ENCODE results near the gene TTC1.
"Not testable (repeated sequence)": the region's sequence is repeated elsewhere in the genome, so short reads cannot be mapped to it uniquely, and the experiment has no call there.

Gene TTC1

DNA sequence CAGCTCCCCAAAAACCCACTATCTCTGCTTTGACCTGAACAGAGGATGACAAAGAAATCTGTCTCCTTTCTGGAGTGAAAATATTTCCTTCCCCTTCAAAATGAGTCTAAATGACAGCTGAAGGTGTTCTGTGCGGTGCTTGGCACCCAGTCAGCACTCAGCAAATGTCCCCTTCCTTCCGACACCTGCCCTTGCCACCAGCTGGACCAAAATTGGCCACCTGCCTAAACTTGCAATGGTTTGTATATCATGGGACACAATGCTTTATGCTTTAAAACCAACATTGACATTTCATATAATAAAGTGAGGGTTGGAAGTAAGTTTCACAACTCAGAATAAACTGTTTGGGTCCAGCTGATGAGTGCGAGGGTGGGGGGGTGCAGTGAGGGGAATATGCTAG, 7.5 kb upstream of the TTC1 start:
- no peak for DNase-seq

DNA sequence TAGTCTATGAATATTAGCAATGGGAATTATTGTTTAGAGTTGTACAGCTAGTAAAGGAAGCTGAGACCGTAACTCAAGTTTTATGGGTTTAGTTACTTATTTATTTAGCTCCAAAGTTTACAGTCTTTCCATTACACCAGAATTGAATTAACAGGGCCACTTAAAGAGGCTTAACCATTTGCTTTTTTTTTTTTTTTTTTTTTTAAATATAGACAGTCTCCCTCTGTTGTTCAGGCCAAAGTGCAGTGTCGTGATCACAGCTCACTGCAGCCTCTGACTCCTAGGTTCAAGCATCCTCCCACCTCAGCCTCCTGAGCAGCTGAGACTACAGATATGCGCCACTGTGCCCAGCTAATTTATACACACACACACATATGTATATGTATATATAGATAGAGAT, 1.4 kb upstream of the TTC1 start:
- no peak for DNase-seq

DNA sequence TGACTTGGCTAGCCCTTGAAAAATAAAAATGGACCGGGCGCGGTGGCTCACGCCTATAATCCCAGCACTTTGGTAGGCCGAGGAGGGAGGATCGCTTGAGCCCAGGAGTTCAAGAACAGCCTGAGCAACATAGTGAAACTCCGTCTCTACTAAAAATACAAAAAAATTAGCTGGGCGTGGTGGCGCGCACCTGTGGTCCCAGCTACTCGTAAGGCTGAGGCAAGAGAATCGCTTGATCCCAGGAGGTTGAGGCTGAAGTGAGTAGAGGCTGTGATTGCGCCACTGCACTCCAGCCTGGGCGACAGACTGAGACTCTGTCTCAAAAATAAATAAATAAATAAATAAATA, 436 bp upstream of the TTC1 start:
- not testable (repeated sequence) for DNase-seq

DNA sequence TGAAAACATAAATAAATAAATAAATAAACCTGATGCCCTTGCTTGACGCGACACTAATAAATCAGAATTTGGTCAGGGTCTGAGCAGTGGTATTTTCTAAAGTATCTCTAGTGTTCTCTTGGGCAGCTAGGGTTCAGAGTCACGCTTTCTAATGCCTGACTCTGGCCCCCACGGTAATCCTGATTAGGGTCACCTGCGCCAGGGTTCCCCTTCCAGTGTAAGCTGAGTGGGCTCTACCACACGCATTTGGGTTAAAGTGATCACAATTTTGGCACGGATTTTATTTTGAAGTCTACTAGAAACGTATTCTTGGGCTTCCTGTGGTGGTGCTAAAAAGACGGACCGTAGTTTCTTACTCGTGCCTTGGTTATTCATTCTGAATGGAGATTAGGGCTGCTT, 651 bp downstream of the TTC1 start:
- no peak for DNase-seq

DNA sequence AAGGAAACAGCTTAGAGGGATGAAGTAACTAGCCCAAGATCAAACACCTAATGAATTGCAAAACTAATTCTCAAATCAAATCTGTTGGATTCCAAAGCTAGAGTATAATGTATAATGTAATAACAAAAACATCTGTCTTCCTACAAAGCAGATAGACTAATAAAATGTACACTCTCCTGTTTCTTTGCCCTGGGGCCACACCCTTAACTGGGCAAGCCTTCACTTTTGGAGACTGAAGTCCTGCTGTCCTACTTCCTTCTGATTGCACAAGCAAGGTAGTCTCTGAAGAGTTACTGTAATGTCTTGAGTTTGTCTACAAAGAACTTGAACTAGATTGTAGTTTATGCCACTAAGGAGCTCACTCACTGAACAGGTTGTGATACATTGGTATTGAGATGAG, 2.5 kb downstream of the TTC1 start:
- no peak for DNase-seq

DNA sequence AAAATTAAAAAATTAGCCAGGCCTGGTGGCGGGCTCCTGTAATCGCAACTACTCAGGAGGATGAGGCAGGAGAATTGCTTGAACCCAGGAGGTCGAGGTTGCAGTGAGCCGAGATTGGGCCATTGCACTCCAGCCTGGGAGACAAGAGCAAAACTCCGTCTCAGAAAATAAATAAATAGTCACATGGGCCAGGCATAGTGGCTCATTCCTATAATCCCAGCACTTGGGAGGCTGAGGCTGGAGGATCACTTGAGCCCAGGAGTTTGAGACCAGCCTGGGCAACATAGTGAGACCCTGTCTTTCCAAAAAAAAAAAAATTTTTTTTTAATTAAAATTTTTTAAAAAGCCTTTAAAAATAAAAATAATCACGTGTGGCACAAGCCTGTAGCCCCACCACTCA, 5.3 kb downstream of the TTC1 start:
- DNase-seq: not testable (repeated sequence)

DNA sequence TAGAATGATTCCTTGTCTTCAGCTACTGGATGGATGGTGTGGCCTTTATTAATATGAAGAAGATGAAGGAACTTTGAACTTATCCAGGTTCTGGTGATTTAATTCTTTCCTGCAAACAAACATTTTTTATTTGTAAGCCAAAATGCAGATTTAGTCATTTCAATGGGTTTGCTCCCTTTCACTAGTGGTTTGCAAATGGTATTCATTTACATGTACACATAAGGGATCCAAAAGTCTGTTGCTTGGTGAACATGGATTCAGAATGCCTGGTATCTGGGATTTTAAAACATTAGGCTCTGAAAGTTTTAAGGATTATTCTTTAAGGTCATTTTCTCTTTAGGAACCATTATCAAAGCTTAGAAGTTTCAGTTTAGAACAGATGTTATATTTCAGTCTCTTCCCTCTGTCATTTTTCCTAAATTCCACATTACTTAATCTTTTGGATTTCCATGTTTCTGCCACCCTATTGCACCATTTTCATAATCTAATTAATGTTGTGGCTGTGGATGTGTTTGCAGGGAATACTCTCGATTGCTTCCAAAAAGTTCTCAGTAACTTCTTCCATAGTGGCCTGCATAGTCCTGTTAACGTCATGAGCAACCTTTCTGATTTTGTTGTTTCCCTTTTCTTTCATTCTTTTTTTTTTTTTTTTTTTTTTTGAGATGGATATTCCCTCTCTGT, 10.1 kb downstream of the TTC1 start:
- DNase-seq: no peak

DNA sequence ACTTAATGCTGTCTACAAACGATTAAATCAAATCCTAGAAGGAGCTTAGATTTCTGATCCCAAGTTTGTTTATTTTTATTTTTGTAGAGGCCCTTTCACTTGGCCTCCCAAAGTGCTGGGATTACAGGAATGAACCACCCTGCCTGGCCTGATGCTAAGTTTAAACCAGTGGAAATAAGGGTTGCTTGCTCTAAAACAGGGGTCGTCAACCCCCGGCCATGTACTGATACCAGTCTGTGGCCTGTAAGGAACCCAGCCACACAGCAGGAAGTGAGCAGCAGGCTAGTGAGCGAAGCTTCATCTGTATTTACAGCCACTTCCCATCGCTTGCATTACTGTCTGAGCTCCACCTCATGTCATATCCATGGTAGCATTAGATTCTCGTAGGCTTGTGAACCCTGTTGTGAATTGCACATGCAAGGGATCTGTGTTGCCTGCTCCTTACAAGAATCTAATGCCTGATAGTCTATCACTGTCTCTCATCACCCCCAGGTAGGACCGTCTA, 11.4 kb downstream of the TTC1 start:
- no peak for DNase-seq

DNA sequence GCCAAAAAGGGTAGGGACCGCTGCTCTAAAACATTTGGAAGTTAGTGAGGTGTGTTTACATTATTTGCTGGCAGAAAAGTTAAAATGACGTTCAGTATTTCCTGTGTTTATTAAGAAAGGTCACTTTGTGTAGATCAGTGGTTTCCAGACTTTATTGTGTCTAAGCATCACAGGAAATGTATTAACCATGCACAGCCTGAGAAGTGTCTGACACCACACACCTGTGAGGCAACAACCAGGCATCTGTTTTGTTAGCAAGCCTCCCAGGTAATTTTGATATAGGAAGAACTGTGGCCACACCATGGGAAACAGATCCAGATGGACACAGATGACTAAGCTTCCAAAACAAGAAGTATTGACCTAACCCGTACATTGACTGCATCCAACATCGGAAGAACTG, 12.0 kb downstream of the TTC1 start:
- no peak for DNase-seq

DNA sequence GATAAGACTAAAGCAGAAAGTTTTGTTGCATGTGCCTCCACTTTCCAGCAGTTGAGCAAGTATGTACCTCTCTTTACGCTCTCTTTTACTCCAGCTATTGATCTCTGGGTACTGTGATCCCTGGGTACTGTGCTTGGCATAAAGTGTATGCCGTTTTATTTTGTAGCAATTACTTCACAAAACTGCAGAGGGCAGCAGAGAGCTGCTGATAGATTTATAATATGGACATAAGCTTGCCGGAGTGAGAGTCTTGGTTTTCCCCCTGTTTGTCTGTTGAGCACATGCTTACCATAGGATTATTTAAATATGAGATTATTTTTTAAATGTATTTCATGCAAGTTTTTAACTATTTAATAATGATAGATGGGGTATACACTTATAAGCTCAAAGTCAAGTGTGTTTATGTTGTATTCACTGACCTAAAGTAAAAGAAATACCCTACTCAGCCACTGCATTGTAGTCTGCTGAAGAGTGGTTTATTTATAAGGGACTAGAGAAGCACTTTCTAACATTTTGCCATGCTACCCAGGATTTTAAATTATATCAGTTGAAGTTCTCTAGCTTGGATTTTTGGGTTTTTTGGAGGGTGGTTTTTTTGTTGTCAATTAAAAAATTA, 13.0 kb downstream of the TTC1 start:
- DNase-seq: peak; percentile 56

DNA sequence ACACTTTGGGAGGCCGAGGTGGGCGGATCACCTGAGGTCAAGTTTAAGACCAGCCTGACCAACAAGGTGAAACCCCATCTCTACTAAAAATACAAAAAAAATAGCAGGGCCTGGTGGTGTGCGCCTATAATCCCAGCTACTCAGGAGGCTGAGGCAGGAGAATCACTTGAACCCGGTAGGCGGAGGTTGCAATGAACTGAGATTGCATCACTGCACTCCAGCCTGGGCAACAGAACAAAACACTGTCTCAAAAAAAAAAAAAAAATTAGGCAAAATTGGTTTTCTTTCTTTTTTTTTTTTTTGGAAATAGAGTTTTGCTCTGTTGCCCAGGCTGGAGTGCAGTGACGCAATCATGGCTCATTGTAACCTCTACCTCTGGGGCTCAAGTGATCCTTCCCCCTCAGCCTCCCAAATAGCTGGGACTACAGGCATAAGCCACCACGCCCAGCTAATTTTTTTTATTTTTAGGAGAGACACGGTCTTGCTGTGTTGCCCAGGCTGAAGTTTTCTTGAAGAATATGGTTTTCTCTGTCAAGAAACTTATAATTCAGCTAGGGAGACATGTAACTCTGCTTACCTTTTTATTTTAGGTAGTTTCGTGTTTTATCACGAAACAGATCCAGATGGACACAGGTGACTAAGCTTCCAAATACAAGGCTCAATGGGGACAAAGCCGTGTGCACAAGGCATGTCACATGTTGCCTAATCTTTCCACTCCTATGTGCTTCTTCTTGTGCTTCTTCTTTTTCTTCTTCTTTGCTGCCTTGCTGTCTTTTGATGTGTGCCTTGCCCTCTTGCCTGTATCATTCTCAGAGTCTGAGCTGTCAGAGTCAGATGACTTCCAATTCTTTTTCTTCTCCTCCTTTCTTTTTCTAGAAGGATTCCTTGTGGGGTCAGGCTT, 14.3 kb downstream of the TTC1 start:
- no peak for DNase-seq

DNA sequence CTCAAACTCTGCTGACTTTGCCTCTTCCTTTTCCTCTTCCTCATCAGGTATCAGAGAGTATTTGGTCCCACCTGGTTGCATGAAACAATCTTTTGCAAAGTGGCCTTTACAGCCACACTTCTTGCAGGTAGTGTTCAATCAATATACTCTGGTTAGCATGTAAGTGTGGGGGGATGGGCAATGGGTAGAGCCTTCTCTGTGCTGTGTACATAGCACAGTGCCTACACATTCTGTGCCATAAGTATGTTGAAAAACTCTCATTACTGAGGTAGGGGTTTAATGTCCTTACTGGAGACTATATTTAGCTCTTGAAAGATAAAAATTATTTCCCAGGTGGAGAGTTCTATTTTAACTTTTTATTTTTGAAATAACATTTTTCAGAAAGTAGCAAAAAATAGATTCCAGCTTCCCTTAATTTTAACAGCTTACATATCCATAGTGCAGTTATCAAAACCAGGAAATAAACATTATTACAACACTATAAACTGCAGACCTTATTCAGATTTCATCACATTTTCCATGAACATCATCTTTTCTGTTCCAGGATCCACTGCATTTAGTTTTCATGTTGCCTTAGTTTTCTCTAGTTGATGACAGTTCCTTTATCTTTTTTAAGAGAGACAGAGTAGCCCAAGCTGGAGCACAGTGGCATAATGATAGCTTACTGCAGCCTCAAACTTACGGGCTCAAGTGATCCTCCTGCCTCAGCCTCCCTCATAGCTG, 15.1 kb downstream of the TTC1 start:
- DNase-seq: no peak

DNA sequence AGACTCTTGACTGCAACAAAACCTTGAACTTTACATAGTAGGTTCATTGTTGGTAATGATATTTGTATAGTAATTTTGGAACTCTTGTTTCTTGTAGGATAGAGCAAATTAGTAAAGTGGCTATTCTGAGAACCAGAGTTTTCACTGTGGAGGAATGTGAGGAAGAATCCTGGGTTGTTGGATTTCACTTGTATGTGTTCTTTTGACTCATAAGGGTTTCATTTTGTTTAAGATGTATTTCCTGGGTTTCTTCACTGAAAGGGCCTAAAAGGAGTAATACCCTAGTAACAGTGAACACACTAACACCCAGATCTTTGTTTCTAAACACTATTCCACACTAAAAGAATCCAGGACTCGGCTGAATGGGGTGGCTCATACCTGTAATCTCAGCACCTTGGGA, 20.1 kb downstream of the TTC1 start:
- no peak for DNase-seq

DNA sequence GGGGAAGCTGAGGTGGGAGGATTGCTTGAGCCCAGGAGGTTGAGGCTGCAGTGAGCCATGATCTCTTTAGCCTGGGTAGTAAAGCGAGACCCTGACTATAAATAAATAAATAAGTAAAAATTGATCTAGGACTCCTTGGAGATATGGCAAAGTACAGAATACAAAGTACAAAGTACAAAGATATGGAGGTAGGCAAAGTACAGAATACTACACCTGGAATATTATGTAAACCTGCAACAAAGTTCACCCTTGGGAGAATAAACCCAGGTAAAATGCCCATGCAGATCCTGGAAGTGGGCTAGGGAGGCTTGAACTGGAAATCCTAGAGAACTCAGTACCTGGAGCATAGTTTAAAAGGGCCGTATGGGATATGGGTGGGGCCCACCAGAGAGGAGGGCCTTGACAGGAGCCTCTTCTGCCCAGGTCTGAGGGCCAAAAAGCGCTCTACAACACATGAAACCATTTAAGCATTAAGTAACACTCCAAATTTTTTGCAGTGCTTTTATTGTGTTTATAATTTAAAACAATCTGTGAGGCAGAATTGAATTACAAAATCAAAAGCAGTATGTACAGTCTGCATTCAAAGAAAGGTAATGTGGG, 20.7 kb downstream of the TTC1 start:
- no peak for DNase-seq

DNA sequence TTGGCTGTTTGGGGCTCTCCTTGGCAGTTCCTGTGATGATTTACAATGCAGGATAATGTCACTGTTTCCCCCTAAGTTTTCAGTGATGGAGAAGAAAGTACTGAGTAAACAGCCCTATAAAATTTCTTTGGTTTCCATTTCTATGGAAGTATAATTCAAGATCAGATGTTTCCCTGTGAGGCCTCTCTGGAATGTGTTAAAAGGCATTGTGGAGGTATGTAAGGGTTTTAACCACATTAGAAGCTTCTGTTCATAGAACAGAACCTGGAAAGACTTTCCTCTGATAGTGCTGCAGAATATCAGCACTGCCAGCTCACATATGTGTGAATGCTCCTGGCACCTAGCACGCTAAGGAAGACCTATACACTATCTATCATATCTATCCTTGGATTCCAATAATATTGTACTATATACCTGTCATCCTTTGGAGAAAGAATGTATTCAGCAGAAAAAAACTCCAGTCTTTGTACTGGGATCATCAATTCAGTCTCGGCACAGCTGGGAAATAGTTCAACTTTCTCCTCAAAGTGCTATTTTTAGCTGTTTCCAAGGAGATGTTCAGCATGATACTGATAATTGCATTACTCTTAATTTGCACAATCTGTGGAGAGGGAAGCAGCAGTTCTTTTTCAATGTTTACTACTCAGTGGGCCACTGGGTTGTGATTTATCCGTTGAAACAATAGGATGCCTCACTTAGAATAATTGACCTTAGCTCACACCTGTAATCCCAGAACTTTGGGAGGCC, 21.9 kb downstream of the TTC1 start:
- DNase-seq: peak; percentile 20

DNA sequence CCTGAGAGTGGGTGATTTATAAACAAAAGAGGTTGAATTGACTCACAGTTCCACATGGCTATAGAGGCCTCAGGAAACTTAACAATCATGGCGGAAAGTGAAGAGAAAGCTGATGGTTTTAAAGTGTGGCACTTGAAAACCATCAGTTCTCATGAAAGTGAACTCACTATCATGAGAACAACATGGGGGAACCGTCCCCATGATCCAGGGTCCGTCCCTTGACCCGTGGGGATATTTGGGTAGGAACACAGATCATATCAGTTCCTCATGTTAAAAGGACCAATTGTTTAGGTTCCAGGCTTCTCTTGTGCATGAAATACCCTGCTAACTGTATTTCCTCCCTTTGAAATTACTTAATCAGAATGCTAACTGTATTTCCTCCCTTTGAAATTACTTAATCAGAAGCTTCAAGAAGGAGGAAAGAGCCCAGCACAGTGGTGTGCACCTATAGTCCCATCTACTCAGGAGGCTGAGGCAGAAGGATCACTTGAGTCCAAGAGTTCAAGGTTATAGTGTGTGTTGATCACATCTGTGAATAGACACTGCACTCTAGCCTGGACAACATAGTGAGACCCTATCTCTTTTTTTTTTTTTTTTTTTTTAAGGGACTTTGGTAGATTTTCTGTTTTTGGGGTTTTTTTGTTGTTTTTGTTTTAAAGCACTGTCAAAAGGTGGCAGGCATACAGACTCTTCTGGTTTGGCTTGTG, 24.8 kb downstream of the TTC1 start:
- no peak for DNase-seq

DNA sequence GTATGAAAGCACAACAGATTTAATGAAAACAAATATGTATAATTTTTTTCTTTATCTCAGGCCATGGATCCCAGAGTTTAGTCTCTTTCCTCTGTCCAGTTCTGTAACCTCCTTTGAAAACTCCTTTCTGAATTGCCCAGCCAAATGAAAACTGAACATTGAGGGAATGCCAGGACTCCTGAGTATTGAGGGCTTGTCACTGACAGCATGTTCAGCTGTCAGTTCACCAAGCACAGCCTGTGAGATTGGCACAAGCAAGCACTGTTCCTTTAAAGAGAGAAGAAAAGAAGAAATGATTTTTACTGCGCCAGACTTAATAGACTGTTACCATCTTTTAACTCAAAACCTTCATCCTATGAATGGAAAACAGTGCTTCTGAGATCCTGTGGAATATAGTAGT, 27.3 kb downstream of the TTC1 start:
- no peak for DNase-seq

DNA sequence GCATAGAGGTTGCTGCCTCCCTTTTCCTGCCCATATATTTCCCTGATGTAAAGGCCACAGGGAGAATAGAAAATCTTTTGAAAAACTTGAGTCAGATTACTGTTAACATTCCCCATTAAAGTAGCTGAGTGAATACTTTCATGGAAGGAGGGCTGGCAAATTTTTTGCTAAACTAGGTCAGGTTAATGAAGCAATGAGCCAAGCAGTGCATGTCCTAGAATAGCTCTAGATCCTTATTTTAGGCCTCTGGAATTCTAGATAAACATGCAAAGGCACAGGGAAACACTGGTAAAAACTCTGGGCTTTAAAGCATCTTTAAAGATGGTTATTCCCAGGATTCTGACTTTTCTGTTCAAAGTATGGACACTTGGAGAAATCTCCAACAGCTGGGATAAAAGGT, 27.9 kb downstream of the TTC1 start:
- no peak for DNase-seq

DNA sequence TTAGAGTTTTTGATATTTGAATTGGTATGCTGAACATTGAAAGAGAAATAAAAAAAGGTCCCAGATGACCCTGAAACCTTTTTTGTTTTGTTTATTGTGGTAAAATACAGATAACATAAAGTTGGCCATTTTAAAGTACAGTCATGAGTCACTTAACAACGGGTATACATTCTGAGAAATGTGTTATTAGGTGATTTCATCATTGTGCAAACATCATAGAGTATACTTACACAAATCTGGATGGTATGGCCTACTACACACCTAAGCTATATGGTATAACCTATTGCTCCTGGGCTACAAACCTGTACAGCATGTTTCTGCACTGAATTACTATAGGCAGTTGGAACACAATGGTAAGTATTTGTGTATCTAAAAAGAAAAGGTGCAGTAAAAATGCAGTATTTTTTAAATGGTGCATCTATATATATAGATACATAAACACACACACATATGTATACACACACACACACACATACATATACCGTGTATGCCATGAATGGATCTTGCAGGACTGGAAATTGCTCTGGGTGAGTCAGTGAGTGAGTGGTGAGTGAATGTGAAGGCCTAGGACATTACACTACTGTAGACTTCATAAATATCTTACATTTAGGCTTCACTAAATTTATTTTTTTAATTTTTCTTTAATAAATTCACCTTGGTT, 31.0 kb downstream of the TTC1 start:
- no peak for DNase-seq

DNA sequence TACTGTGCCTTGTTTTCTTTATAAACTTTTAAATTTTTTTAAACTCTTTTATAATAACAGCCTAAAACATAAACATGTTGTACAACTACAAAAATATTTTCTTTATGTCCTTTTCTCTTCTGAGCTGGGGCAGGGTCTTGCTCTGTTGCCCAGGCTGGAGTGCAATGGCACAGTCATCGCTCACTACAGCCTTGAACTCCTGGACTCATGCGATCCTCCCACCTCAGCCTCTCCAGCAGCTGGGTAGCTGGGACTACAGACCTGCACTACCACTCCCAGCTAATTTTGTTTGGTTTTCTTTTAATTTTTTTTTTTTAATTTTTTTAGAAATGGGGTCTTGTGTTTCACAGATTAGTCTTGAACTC, 31.5 kb downstream of the TTC1 start:
- no peak for DNase-seq

DNA sequence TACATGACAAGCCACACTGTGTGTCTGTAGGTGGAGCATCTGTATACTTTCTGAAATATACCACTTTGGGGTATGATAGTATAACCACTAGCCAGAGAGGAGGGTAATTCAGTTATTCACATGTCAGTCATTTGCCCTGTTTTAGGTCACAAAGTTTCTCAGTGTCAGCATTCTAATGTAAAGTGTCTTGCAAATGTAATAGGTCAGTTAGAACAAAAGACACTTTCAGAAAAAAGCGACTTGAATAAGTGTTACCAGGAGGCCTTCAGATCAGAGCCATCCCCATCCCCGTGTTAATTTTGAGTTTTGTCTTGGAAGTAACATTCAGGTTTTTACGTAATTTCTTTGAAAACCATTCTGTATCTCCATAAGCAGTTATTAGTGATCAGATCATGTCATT, 33.7 kb downstream of the TTC1 start:
- no peak for DNase-seq

All from fibroblast of skin of right biceps (primary cell).